Stimulated activated naive B cell treated with anti-CD40 and anti-IgM and Interleukin-4, amounts not matched to agents 10 μg/mL and 1 μg/mL and 100 μg/mL, for 72 hours (primary cell): ENCODE measurements around the gene PTPMT1.
A peak's percentile ranks its signal among the peaks of the same experiment; 100 is the strongest.
"Not testable (repeated sequence)": the region's sequence is repeated elsewhere in the genome, so short reads cannot be mapped to it uniquely, and the experiment has no call there.

ENCODE experiments used
- ATAC-seq, 2 donors: fragments of 150-1000 bp; cut with Tn5 transposase; replicated peaks; 2 replicates each; pipeline ENCODE4 v1.10.0; 2021; ENCODE audit warnings: moderate library complexity in 1 of 2
- DNase-seq: peaks from one replicate; pipeline ENCODE4 v3.0.0; 2021
- H3K27ac Mint-ChIP-seq: one replicate; pipeline ENCODE4 v1.8.0; 2022; ENCODE audit warnings: mild to moderate bottlenecking, mixed read lengths
- H3K27me3 Mint-ChIP-seq, 2 donors: one replicate each; pipeline ENCODE4 v1.8.0; 2022; ENCODE audit warnings: mixed read lengths in 2 of 2
- H3K36me3 Mint-ChIP-seq, 2 donors: one replicate each; pipeline ENCODE4 v1.8.0; 2022; ENCODE audit warnings: mixed read lengths in 2 of 2, mild to moderate bottlenecking in 1 of 2
- H3K4me1 Mint-ChIP-seq, 2 donors: one replicate each; pipeline ENCODE4 v1.8.0; 2022; ENCODE audit warnings: mixed read lengths in 2 of 2, mild to moderate bottlenecking in 1 of 2
- H3K4me3 Mint-ChIP-seq, 2 donors: one replicate each; pipeline ENCODE4 v1.8.0; 2022; ENCODE audit warnings: mild to moderate bottlenecking in 2 of 2, mixed read lengths in 2 of 2, moderate library complexity in 1 of 2
- H3K9me3 Mint-ChIP-seq, 2 donors: one replicate each; pipeline ENCODE4 v1.8.0; 2022; ENCODE audit warnings: mixed read lengths in 2 of 2, mild to moderate bottlenecking in 1 of 2

PTPMT1 gene

DNA sequence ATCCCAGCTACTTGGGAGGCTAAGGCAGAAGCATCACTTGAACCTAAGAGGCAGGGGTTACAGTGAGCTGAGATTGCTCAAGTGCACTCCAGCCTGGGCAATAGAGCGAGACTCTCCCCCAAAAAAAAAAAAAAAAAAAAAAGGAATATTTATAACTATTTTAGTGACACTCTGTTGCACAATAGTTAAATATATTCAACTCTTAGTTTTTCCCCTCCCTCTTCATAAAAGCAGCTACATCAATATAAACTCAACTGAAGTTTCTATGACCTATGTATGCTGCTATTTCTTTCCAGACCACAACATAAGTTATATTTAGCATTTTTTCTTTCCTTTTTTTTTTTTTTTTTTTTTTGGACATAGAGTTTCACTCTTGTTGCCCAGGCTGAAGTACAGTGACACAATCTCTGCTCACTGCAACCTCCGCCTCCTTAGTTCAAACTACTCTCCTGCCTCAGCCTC lies 31.7 kb upstream of the PTPMT1 start:
- peak; percentile 65 to 81 for ATAC-seq
- Mint-ChIP-seq H3K27ac (peak overlapping the region; percentile 37), H3K4me3 (peak overlapping the region in 1 of 2 donors; percentile 14), H3K36me3 (peaks cover 12 to 15% of the 10 kb centered on the region in 2 donors), H3K4me1 (peaks cover 17 to 53% of the 10 kb centered on the region in 2 donors), H3K27me3 (no peaks in the 10 kb centered on the region), H3K9me3 (no peaks in the 10 kb centered on the region)
- DNase-seq = no peak

DNA sequence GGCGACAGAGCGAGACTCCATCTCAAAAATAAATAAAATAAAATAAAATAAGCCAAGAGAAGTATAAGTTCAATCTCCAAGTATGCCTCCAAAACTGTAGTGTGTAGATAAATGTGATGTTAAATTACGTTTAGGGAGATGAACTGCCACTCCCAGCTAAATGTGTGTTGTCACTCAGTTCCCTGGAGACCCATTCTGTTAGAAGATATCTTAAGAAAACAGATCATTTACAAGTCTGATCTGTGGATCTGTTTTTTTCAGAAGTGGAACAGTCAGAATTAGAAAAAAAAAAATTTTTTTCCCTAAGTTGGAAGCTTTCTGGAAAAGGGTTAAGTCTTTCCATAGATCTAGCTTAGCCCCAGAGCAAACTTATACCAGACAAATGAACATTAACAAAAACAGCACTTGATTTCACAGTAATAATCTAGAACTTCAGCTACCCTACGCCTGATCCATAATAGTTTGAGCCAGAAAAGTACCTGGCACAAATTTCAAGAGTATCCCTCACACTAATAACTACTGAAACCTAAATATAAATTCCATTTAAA lies 30.6 kb upstream of the PTPMT1 start:
- H3K27ac Mint-ChIP-seq = no peak overlapping the region
- no peaks in the 10 kb centered on the region for H3K9me3 Mint-ChIP-seq
- peaks cover 17 to 59% of the 10 kb centered on the region in 2 donors for H3K4me1 Mint-ChIP-seq
- ATAC-seq (no peak), DNase-seq (no peak)
- H3K36me3 Mint-ChIP-seq = peaks cover 14 to 16% of the 10 kb centered on the region in 2 donors
- no peaks in the 10 kb centered on the region for H3K27me3 Mint-ChIP-seq
- no peak overlapping the region for H3K4me3 Mint-ChIP-seq

DNA sequence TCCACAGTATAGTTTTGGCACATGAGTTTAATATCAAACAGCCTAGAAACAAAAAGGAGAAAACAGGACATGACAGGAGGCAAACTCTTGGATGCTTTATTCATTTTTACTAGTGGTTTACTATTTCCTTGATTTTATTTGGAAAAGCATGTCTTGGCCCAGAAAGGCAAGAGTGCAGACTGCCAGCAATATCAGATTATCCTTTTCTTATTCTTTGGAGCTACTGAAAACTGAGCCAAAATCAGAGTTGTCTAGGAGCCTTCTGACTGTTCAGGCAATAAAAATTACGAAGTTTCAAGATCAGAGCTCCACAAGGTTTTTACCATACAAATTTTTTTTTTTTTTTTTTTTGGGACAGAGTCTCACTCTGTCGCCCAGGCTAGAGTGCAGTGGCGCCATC lies 28.5 kb upstream of the PTPMT1 start:
- peaks cover 13 to 19% of the 10 kb centered on the region in 2 donors for H3K36me3 Mint-ChIP-seq
- peaks cover 25 to 61% of the 10 kb centered on the region in 2 donors for H3K4me1 Mint-ChIP-seq
- ATAC-seq = no peak
- H3K9me3 Mint-ChIP-seq = no peaks in the 10 kb centered on the region
- no peak overlapping the region for H3K4me3 Mint-ChIP-seq
- no peaks in the 10 kb centered on the region for H3K27me3 Mint-ChIP-seq
- H3K27ac Mint-ChIP-seq = no peak overlapping the region
- no peak for DNase-seq

DNA sequence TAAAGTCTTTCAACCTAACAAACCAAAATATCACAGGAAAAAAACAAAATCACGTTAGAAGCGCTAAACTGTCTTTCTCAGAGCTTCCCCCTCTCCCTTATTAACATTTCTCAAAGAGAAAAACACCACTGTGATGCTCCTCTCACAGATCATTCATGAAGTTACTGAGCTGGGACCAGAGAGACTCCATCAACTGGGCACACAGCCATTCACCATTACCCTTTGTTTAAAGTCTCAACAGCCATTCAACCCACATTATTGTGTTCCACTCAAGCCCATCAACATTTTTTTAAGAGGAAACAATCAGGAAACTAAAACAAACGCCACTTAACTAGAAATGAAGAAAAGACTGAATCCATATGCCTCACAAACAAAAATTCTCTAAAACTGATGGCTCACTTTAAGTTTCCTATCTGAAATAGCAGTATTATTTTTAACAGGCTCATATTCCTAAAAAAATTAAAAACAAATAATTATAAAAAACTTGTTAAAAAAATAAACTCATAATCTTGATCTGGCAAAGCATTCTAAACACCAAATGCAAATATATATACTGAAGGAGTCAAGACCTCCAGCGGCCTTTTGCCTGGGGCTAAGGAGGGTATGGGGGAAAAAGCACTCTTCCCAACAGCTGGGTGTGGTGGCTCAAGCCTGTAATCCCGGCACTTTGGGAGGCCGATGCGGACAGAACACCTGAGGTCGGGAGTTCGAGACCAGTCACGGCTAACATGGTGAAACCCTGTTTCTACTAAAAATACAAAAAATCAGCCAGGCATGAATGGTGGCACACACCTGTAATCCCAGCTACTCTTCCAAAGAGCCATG lies 26.4 kb upstream of the PTPMT1 start:
- Mint-ChIP-seq H3K36me3 (peaks cover 13 to 19% of the 10 kb centered on the region in 2 donors), H3K4me3 (no peak overlapping the region), H3K27me3 (no peaks in the 10 kb centered on the region), H3K27ac (no peak overlapping the region), H3K9me3 (no peaks in the 10 kb centered on the region), H3K4me1 (peaks cover 21 to 71% of the 10 kb centered on the region in 2 donors)
- no peak for DNase-seq
- peak in 1 of 2 donors; percentile 25 for ATAC-seq

DNA sequence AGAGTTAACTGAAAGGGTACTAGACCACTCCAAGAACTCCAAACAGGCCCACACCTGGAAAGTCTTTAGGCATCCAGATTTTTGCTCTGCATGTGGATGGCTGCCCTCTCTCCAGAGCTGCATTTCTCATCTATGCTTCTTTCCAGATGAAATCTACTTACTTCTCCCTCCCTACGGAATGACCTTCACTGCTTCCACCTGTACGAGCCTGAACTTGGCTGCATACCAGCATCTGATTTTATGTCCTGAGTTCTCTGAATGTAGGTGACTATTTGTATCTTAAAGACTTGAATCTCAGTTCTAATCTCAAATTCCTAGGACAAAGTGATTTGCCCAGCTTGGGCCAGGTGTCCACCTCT lies 25.7 kb upstream of the PTPMT1 start:
- Mint-ChIP-seq H3K36me3 (peaks cover 13 to 19% of the 10 kb centered on the region in 2 donors), H3K4me1 (peaks cover 26 to 71% of the 10 kb centered on the region in 2 donors), H3K4me3 (no peak overlapping the region), H3K27me3 (no peaks in the 10 kb centered on the region), H3K27ac (peak overlapping the region; percentile 71), H3K9me3 (no peaks in the 10 kb centered on the region)
- DNase-seq = no peak
- no peak for ATAC-seq

DNA sequence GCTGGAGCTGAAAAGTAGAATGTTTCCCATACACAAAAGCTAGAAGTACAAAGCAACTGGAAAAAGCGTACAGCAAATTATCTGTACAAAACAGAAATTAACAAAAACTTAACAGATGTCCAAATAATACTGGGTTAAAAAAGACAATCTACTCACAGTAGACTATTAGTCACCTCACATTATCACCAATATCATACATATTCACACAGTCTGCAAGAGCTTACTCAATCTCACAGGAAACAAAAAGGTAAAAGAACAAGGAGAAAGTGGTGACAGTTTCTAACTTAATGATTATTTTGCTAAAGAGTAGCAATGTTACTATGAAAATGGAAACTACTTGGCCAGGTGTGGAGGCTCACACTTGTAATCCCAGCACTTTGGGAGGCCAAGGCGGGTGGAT lies 24.3 kb upstream of the PTPMT1 start:
- ATAC-seq (no peak), DNase-seq (no peak)
- Mint-ChIP-seq H3K4me3 (no peak overlapping the region), H3K4me1 (peaks cover 26 to 65% of the 10 kb centered on the region in 2 donors), H3K27ac (peak overlapping the region; percentile 80), H3K36me3 (peaks cover 10 to 19% of the 10 kb centered on the region in 2 donors), H3K9me3 (no peaks in the 10 kb centered on the region), H3K27me3 (no peaks in the 10 kb centered on the region)

DNA sequence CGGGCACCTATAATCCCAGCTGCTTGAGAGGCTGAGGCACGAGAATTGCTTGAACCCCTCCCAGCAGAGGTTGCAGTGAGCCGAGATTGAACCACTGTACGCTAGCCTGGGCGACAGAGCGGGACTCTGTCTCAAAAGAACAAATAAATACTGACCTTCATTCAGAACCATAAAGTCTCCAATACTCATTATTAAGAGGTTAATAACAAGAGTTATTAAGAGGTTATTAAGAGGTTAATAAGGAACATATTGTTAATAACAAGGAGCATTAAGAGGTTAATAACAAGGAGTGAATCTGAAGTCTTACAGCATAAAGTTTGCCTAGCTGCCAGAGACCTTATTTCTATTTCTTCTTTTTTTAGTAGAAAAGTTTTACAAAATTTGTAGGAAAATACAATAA lies 20.1 kb upstream of the PTPMT1 start:
- no peaks in the 10 kb centered on the region for H3K9me3 Mint-ChIP-seq
- peaks cover 15 to 20% of the 10 kb centered on the region in 2 donors for H3K36me3 Mint-ChIP-seq
- DNase-seq = no peak

DNA sequence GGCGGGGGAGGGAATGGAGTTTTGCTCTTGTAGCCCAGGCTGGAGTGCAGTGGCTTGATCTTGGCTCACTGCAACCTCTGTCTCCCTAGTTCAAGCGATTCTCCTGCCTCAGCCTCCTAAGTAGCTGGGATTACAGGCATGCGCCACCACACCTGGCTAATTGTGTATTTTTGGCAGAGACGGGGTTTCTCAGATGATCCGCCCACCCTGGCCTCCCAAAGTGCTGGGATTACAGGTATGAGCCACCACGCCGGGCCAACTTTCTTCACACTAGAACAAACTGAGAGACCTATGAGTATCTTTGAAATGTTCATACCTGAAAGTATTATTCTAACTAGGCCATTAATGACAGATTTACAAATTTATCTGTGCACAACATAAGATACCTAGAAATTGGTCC lies 19.1 kb upstream of the PTPMT1 start:
- H3K4me1 Mint-ChIP-seq = peaks cover 19 to 64% of the 10 kb centered on the region in 2 donors
- H3K9me3 Mint-ChIP-seq, H3K4me3 Mint-ChIP-seq, H3K27me3 Mint-ChIP-seq, H3K27ac Mint-ChIP-seq, ATAC-seq, DNase-seq: not testable (repeated sequence)
- peaks cover 10 to 16% of the 10 kb centered on the region in 2 donors for H3K36me3 Mint-ChIP-seq

More for the DNA sequence above, 20.1 kb upstream of the PTPMT1 start:
- ATAC-seq = no peak
- Mint-ChIP-seq H3K4me1 (peaks cover 24 to 64% of the 10 kb centered on the region in 2 donors), H3K27me3 (no peaks in the 10 kb centered on the region), H3K27ac (no peak overlapping the region), H3K4me3 (no peak overlapping the region)

DNA sequence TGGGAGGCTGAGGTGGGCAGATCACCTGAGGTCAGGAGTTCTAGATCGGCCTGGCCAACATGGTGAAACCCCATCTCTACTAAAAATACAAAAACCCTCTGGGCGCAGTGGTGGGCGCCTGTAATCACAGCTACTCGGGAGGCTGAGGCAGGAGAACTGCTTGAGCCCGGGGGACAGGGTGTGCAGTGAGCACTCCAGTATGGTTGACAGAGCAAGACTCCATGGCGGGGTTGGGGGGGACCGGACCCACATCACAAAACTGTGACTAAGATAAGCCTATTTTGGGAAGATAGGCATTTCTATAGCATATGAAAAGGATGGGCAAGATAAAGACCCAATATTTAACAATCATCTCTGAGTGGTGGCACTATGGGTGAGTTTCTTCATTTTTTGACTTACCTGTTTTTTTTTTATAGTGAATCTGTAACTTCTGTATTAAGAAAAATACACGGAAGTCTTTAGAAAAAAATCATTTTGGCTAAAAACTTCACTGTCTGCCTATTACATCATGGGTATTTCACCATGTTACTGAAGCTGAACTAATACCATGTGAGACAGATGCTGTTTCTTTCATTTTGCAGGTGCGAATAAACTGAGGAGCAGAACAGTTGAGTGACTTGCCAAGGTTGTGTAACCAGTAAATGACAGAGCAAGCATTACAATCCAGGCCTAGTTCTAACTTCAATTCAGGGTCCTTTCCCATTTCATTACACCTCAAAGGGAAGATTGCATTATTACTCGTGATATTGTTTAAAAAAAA lies 14.9 kb upstream of the PTPMT1 start:
- no peak for DNase-seq
- H3K36me3 Mint-ChIP-seq = peaks cover 14 to 25% of the 10 kb centered on the region in 2 donors
- H3K9me3 Mint-ChIP-seq = no peaks in the 10 kb centered on the region
- H3K27me3 Mint-ChIP-seq = no peaks in the 10 kb centered on the region
- no peak for ATAC-seq
- no peak overlapping the region for H3K27ac Mint-ChIP-seq
- H3K4me3 Mint-ChIP-seq = peak overlapping the region; percentile 97 to 98
- peaks cover 23 to 51% of the 10 kb centered on the region in 2 donors for H3K4me1 Mint-ChIP-seq

DNA sequence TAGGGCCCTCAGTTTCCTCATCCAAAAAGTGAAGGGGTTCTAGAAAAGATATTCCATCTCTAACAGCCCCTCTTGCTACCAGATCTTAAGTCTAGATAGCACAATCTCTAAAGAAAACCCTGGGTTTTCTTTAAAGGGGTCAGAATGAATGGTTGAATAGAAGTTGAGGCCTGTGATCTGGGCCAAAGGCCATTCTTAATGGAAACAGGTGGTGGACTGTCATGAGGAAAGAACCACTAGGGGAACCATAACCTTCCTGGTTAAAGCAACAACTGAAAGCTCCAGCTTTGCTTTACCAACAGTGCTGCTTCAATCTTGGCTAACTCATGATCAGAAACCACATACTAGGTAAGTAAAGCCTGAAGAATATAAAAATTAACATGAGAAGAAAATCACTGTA lies 14.3 kb upstream of the PTPMT1 start:
- Mint-ChIP-seq H3K4me1 (peaks cover 23 to 51% of the 10 kb centered on the region in 2 donors), H3K9me3 (no peaks in the 10 kb centered on the region), H3K4me3 (peak overlapping the region; percentile 97 to 98), H3K27me3 (no peaks in the 10 kb centered on the region), H3K36me3 (peaks cover 14 to 25% of the 10 kb centered on the region in 2 donors), H3K27ac (peak overlapping the region; percentile 81)
- ATAC-seq = no peak
- no peak for DNase-seq

DNA sequence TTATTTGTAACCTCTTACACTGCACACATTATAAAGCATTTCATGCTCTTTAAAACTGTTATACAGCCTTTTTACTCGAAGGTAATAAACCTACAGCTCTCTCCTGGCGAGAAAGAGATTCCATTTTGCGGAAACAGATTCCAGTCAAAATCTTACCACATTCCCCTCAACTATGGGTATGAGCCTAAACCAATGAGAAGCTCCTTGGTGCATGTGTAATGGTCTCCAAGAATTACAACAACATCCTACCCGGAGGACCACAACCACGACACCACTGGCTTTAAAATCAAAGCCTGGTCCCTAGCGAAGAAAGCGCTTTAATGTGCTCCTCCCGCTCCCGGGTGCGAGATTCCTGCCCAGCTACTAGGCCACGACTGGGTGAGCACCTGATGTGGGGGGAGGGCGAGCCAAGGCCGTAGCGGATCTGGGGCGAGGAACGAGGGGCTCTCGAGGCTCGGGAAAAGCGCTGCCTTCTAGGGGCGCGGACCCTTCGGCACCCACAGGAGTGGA lies 13.3 kb upstream of the PTPMT1 start:
- peaks cover 21 to 50% of the 10 kb centered on the region in 2 donors for H3K4me1 Mint-ChIP-seq
- H3K9me3 Mint-ChIP-seq = no peaks in the 10 kb centered on the region
- H3K27ac Mint-ChIP-seq = peak overlapping the region; percentile 99
- H3K36me3 Mint-ChIP-seq = peaks cover 13 to 25% of the 10 kb centered on the region in 2 donors
- peak overlapping the region; percentile 97 to 98 for H3K4me3 Mint-ChIP-seq
- DNase-seq (peak; percentile 6), ATAC-seq (peak; percentile 3)
- no peaks in the 10 kb centered on the region for H3K27me3 Mint-ChIP-seq

DNA sequence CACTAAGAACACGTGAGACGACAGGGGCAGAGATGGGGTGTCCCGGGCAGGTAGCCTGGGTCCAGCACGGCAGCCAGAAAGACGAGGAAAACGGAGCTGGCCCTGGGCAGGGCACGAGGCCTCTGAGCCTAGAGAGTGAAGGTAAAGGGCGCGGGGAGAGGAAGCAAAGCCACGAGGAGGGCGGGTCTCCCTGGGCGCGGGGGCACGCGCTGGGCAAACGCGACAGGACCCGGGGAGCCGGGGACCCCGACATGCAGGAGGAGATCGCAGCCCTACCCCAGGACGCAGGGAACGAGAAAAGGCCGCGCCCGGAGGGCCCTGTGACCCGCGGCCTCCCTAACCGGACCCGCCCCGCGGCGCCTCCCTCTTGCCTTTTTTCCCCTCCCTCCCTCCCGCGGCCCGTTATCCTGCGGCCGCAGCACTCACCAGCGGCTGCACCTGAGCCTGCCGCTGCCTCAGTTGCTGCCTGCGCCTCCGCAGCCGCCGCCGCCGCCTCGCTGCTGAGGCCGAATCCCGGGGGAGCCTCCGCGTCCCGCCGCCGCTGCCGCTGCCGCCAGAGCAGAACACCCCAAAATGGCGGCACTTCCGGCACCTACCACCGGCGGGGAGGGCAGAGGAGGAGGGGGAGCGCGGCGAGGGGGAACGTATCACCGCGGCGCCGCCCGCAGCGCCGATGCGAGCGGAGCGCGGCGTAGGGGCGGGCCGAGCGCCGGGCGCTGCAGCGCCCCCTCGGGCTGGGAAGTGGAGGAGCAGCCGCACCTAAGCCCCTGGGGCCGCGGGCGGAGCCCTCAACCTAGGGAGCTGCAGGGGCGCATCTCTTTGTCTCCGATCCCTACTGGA lies 12.6 kb upstream of the PTPMT1 start, which contains the start of gene CELF1:
TSS of gene CELF1 (minus strand) at position 567 of the 840 bp plus-strand sequence. CDS start 53,609 bp downstream, outside the sequence.
- no peaks in the 10 kb centered on the region for H3K27me3 Mint-ChIP-seq
- peak within 1 kb of the TSS; percentile 97 to 98 for H3K4me3 Mint-ChIP-seq
- no peaks in the 10 kb centered on the region for H3K9me3 Mint-ChIP-seq
- peak; percentile 95 to 96 for ATAC-seq
- peak within 1 kb of the TSS; percentile 99 for H3K27ac Mint-ChIP-seq
- H3K4me1 Mint-ChIP-seq = peaks cover 21 to 44% of the 10 kb centered on the region in 2 donors
- H3K36me3 Mint-ChIP-seq = peaks cover 12 to 25% of the 10 kb centered on the region in 2 donors
- peak; percentile 92 for DNase-seq

DNA sequence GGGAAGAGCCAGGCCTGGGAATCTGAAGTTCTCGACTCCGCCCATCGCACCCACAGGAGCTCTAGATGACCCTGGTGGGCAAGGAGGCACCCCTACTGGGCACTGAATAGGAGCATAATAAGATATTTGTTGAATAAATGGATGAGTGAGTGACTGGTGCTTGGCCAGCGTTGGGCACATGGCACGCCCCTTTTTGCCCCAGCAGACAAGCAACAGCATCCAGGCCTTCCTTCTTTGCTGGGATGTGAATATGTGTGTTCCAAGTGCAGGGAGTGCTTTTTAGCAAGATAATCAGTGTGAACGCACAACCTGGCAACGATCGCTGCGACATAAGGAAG lies 12.0 kb upstream of the PTPMT1 start:
- ATAC-seq = peak; percentile 46 to 49
- Mint-ChIP-seq H3K27ac (peak overlapping the region; percentile 92), H3K9me3 (no peaks in the 10 kb centered on the region), H3K4me1 (peaks cover 19 to 38% of the 10 kb centered on the region in 2 donors), H3K27me3 (no peaks in the 10 kb centered on the region), H3K36me3 (peaks cover 10 to 21% of the 10 kb centered on the region in 2 donors), H3K4me3 (peak overlapping the region; percentile 89 to 97)
- no peak for DNase-seq
